Peyer's patch (tissue), 4 donors: ENCODE measurements around the gene CYP2D6.

Source experiments
- CTCF ChIP-seq, 6 experiments: fragments of 450-650 bp in 4 of 6; fragments of 200-600 bp in 2 of 6; sonication (generic) in 1 of 6; IDR thresholded peaks; one replicate each; pipeline ENCODE4 v1.5.1; 2017 to 2019; ENCODE audit warnings: antibody characterized with exemption in 6 of 6, mild to moderate bottlenecking in 3 of 6, moderate library complexity in 1 of 6
- POLR2A ChIP-seq, 2 donors: fragments of 450-650 bp; IDR thresholded peaks; one replicate each; pipeline ENCODE4 v1.5.1; 2017; ENCODE audit warnings: antibody characterized with exemption in 2 of 2, mild to moderate bottlenecking in 2 of 2, moderate library complexity in 2 of 2

GRCh38 chr22:42176255-42176915 is 45.8 kb upstream of the CYP2D6 start:
- TF ChIP-seq CTCF (IDR thresholded peaks at IDR 0.05) (no peak), POLR2A (IDR thresholded peaks at IDR 0.05) (no peak)
